Measurements from ENCODE around the gene CDK6. TPM values are rescaled to one million over a fixed set of nuclear protein-coding genes. Genes with fewer than 3 reads are reported as not detected.

Gene CDK6
- total RNA-seq, 1 donor from 2014 or later = 23.3 TPM

GRCh38 chr7:92735707-92736106, 100.7 kb downstream of the CDK6 start:
- Mint-ChIP-seq H3K27me3 (no peaks in the 10 kb centered on the region), H3K9me3 (ENCODE audit: low read depth) (no peaks in the 10 kb centered on the region), H3K27ac (no peak overlapping the region), H3K36me3 (ENCODE audit: insufficient read depth) (no peaks in the 10 kb centered on the region), H3K4me3 (ENCODE audit: low read depth) (no peak overlapping the region), H3K4me1 (ENCODE audit: low read depth) (peaks cover under 1% of the 10 kb centered on the region)
- TF ChIP-seq, protein P1, sequence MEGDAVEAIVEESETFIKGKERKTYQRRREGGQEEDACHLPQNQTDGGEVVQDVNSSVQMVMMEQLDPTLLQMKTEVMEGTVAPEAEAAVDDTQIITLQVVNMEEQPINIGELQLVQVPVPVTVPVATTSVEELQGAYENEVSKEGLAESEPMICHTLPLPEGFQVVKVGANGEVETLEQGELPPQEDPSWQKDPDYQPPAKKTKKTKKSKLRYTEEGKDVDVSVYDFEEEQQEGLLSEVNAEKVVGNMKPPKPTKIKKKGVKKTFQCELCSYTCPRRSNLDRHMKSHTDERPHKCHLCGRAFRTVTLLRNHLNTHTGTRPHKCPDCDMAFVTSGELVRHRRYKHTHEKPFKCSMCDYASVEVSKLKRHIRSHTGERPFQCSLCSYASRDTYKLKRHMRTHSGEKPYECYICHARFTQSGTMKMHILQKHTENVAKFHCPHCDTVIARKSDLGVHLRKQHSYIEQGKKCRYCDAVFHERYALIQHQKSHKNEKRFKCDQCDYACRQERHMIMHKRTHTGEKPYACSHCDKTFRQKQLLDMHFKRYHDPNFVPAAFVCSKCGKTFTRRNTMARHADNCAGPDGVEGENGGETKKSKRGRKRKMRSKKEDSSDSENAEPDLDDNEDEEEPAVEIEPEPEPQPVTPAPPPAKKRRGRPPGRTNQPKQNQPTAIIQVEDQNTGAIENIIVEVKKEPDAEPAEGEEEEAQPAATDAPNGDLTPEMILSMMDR (IDR thresholded peaks at IDR 0.05; ENCODE audit: unreplicated experiment) = no peak
- DNase-seq (ENCODE audit: low spot score, unreplicated experiment) = no peak

DNA sequence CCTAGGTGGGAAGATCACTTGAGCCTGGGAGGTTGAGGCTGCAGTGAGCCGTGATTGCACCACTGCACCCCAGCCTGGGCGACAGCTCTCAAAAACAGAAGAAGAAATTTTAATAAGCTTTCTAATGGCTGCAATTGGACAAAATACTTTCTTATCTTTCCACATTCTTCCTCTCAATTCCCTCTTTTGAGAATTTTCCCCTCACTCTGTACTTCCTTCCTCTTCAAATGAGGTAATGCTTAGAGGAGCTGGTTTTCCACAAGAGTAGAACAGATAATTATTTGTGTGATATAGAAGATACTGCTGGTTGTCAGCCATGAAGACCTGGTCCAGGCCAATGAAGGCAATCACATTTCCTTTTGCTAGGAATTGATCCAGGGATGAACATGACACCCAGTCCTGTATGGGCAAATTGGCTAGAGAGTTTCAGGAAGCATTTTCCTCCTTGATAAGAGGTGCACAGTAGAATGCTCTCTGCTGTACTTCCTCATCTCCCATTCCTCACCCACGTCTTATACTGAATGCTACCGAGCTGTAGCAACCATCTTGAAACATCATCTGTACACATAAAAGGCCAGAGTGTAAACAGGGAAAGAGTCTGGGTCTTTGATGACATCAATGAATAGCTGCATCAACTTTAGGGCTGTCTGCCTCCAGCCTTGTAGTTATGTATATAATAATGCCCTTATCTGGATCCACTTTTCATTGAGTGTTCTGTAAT, 103.9 kb downstream of the CDK6 start:
- TF ChIP-seq, protein P1 (IDR thresholded peaks at IDR 0.05; ENCODE audit: unreplicated experiment) = no peak
- no peak overlapping the region for H3K27ac Mint-ChIP-seq
- no peaks in the 10 kb centered on the region for H3K9me3 Mint-ChIP-seq (ENCODE audit: low read depth)
- no peak for DNase-seq (ENCODE audit: low spot score, unreplicated experiment)
- no peaks in the 10 kb centered on the region for H3K4me1 Mint-ChIP-seq (ENCODE audit: low read depth)
- no peak overlapping the region for H3K4me3 Mint-ChIP-seq (ENCODE audit: low read depth)
- H3K36me3 Mint-ChIP-seq (ENCODE audit: insufficient read depth) = no peaks in the 10 kb centered on the region
- no peaks in the 10 kb centered on the region for H3K27me3 Mint-ChIP-seq

GRCh38 chr7:92731335-92732063, 104.9 kb downstream of the CDK6 start:
- H3K36me3 Mint-ChIP-seq (ENCODE audit: insufficient read depth) = no peaks in the 10 kb centered on the region
- H3K4me1 Mint-ChIP-seq (ENCODE audit: low read depth) = no peaks in the 10 kb centered on the region
- TF ChIP-seq, protein P1 (IDR thresholded peaks at IDR 0.05; ENCODE audit: unreplicated experiment) = no peak
- H3K4me3 Mint-ChIP-seq (ENCODE audit: low read depth) = no peak overlapping the region
- H3K27ac Mint-ChIP-seq = no peak overlapping the region
- DNase-seq (ENCODE audit: low spot score, unreplicated experiment) = no peak
- H3K27me3 Mint-ChIP-seq = no peaks in the 10 kb centered on the region
- H3K9me3 Mint-ChIP-seq (ENCODE audit: low read depth) = no peaks in the 10 kb centered on the region

DNA sequence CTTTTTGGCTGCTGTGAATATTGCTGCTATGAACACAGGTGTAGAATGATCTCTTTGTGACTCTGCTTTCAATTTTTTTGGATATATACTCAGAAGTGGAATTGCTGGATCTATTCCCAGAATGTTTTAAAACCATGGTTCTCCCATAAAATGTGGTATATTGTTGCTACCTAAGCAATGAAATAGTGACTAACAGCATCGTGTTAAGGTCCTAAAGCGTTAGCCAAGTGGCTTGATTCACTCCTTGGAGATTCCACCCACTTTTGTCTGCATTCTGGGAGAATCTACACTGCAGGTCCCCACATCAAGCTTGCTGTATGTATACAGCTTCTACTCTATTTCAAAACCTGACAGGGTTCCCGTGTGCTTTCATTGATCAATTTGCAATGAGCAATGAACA, 105.6 kb downstream of the CDK6 start:
- Mint-ChIP-seq H3K36me3 (ENCODE audit: insufficient read depth) (no peaks in the 10 kb centered on the region), H3K27me3 (no peaks in the 10 kb centered on the region), H3K4me3 (ENCODE audit: low read depth) (no peak overlapping the region), H3K4me1 (ENCODE audit: low read depth) (no peaks in the 10 kb centered on the region), H3K9me3 (ENCODE audit: low read depth) (no peaks in the 10 kb centered on the region), H3K27ac (no peak overlapping the region)
- TF ChIP-seq, protein P1 (IDR thresholded peaks at IDR 0.05; ENCODE audit: unreplicated experiment) = no peak
- no peak for DNase-seq (ENCODE audit: low spot score, unreplicated experiment)

DNA sequence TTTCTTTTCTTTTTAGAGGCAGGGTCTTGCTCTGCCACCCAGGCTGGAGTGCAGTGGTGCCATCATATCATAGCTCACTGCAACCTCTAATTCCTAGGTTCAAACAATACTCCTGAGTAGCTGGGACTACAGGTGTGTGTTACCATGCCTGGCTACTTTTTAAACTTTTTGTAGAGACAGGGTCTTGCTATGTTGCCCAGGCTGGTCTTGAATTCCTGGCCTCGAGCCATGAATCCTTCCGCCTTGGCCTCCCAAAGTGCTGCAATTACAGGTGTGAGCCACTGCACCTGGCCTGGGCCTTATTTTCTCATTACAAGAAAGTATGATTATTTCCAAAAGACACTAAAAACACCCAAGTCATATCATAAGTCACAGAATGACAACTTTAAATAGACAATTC, 106.6 kb downstream of the CDK6 start:
- TF ChIP-seq, protein P1 (IDR thresholded peaks at IDR 0.05; ENCODE audit: unreplicated experiment) = no peak
- Mint-ChIP-seq H3K4me3 (ENCODE audit: low read depth) (no peak overlapping the region), H3K4me1 (ENCODE audit: low read depth) (no peaks in the 10 kb centered on the region), H3K27ac (no peak overlapping the region), H3K9me3 (ENCODE audit: low read depth) (no peaks in the 10 kb centered on the region), H3K27me3 (no peaks in the 10 kb centered on the region), H3K36me3 (ENCODE audit: insufficient read depth) (no peaks in the 10 kb centered on the region)
- no peak for DNase-seq (ENCODE audit: low spot score, unreplicated experiment)
